Mammary epithelial cell (primary cell): ENCODE results near the gene PSAP.

Experiments used
- CTCF ChIP-seq, 2 donors: IDR thresholded peaks in 1 of 2; conservative IDR thresholded peaks in 1 of 2; 2 replicates each; pipeline ENCODE4 v1.5.1; 2011 to 2012; ENCODE audit warnings: inconsistent platforms in 2 of 2, low read length in 2 of 2, mild to moderate bottlenecking in 2 of 2, control low read depth in 1 of 2, low read depth in 1 of 2; ENCODE audit not compliant: insufficient read depth in 1 of 2; ENCODE audit errors: extremely low read depth in 1 of 2
- EZH2 ChIP-seq: IDR thresholded peaks from 2 replicates; pipeline ENCODE4 v1.6.1; 2012; ENCODE audit warnings: low read length, inconsistent platforms, borderline replicate concordance

GRCh38 chr10:71882813-71883659 is 32.0 kb upstream of the PSAP start:
- TF ChIP-seq CTCF (conservative IDR thresholded peaks at IDR 0.05 in 1 of 2, IDR thresholded peaks at IDR 0.05 in 1 of 2; ENCODE audit: extremely low read depth in 1 of 2, insufficient read depth in 1 of 2, low read depth in 1 of 2, low read length in 2 of 2) (no peak), EZH2 (no peak)
